Endothelial cell of umbilical vein (primary cell): Measurements from ENCODE around the gene NXF1.
"Not testable (repeated sequence)": the region's sequence is repeated elsewhere in the genome, so short reads cannot be mapped to it uniquely, and the experiment has no call there.

Experiments
- EZH2 ChIP-seq: IDR thresholded peaks from 2 replicates; pipeline ENCODE4 v1.6.1; 2012; ENCODE audit warnings: borderline replicate concordance, low read depth, mild to moderate bottlenecking, moderate library complexity, low read length, inconsistent platforms; ENCODE audit not compliant: severe bottlenecking
- GATA2 ChIP-seq: IDR thresholded peaks from 2 replicates; pipeline ENCODE4 v1.7.0; 2011; ENCODE audit warnings: low read depth, mild to moderate bottlenecking, moderate library complexity, mixed read lengths, low read length; ENCODE audit not compliant: insufficient read length, insufficient read depth
- MYC ChIP-seq: IDR thresholded peaks from one replicate; pipeline ENCODE4 v1.6.1; 2011; ENCODE audit warnings: mild to moderate bottlenecking, low read depth, low read length
- POLR2A ChIP-seq: IDR thresholded peaks from 2 replicates; pipeline ENCODE4 v1.6.1; 2012; ENCODE audit warnings: low read depth, mild to moderate bottlenecking, control low read depth, low read length
- POLR2AphosphoS5 ChIP-seq: IDR thresholded peaks from 2 replicates; pipeline ENCODE4 v1.6.1; 2012; ENCODE audit warnings: low read depth, mild to moderate bottlenecking, control low read depth, low read length, moderate library complexity; ENCODE audit not compliant: insufficient read depth
- TF ChIP-seq, protein P1 (sequence below), 2 donors: IDR thresholded peaks; 1 replicate in 1 of 2; 2 replicates in 1 of 2; pipeline ENCODE4 v1.5.1; 2011; ENCODE audit warnings: low read length in 2 of 2, mild to moderate bottlenecking in 2 of 2, moderate library complexity in 2 of 2, control low read depth in 1 of 2, inconsistent platforms in 1 of 2, low read depth in 1 of 2; ENCODE audit not compliant: insufficient read depth in 1 of 2; ENCODE audit errors: extremely low read depth in 1 of 2
- TF ChIP-seq, protein P2 (sequence below): IDR thresholded peaks from 2 replicates; pipeline ENCODE4 v1.6.1; 2011; ENCODE audit not compliant: insufficient read depth, insufficient read length

- TF ChIP-seq, protein P1, sequence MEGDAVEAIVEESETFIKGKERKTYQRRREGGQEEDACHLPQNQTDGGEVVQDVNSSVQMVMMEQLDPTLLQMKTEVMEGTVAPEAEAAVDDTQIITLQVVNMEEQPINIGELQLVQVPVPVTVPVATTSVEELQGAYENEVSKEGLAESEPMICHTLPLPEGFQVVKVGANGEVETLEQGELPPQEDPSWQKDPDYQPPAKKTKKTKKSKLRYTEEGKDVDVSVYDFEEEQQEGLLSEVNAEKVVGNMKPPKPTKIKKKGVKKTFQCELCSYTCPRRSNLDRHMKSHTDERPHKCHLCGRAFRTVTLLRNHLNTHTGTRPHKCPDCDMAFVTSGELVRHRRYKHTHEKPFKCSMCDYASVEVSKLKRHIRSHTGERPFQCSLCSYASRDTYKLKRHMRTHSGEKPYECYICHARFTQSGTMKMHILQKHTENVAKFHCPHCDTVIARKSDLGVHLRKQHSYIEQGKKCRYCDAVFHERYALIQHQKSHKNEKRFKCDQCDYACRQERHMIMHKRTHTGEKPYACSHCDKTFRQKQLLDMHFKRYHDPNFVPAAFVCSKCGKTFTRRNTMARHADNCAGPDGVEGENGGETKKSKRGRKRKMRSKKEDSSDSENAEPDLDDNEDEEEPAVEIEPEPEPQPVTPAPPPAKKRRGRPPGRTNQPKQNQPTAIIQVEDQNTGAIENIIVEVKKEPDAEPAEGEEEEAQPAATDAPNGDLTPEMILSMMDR (IDR thresholded peaks at IDR 0.05; ENCODE audit: extremely low read depth in 1 of 2, insufficient read depth in 1 of 2, low read depth in 1 of 2, low read length in 2 of 2), result not testable (repeated sequence)
- TF ChIP-seq POLR2AphosphoS5, MYC, EZH2, POLR2A, GATA2: not testable (repeated sequence)
- TF ChIP-seq, protein P2, sequence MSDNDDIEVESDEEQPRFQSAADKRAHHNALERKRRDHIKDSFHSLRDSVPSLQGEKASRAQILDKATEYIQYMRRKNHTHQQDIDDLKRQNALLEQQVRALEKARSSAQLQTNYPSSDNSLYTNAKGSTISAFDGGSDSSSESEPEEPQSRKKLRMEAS, result not testable (repeated sequence)
These were observed 35.6 kb upstream of the NXF1 start for GRCh38 chr11:62840721-62841360.
